Vagina (tissue), 2 donors: Measurements from ENCODE around the gene TMEM183A. TPM values are rescaled to one million over a fixed set of nuclear protein-coding genes. Genes with fewer than 3 reads are reported as not detected.

Experiments
- DNase-seq, 2 donors: peaks; one replicate each; pipeline ENCODE4 v3.0.0-alpha.2; 2017; ENCODE audit errors: extremely low spot score in 2 of 2
- H3K27ac ChIP-seq: fragments of 200-600 bp; sonication (generic); one replicate; pipeline ENCODE4 v1.5.1; 2019
- H3K27me3 ChIP-seq: fragments of 200-600 bp; sonication (generic); one replicate; pipeline ENCODE4 v1.5.1; 2019
- H3K36me3 ChIP-seq, 2 donors: fragments of 200-600 bp; sonication (generic); one replicate each; pipeline ENCODE4 v1.5.1; 2017 to 2019
- H3K4me1 ChIP-seq: fragments of 200-600 bp; sonication (generic); one replicate; pipeline ENCODE4 v1.5.1; 2019
- H3K4me3 ChIP-seq, 2 donors: fragments of 200-600 bp; sonication (generic); 1 replicate in 1 of 2; 2 replicates in 1 of 2; pipeline ENCODE4 v1.5.1; 2016 to 2019
- H3K9me3 ChIP-seq: fragments of 200-600 bp; sonication (generic); one replicate; pipeline ENCODE4 v1.5.1; 2019
- POLR2A ChIP-seq, 2 donors: fragments of 450-650 bp; IDR thresholded peaks; one replicate each; pipeline ENCODE4 v1.6.1; 2017; ENCODE audit warnings: antibody characterized with exemption in 2 of 2, mild to moderate bottlenecking in 2 of 2, moderate library complexity in 2 of 2
- POLR2AphosphoS5 ChIP-seq, 2 donors: sonication (generic); formaldehyde crosslinking; IDR thresholded peaks; one replicate each; pipeline ENCODE4 v1.9.0; 2017; ENCODE audit warnings: antibody characterized with exemption in 2 of 2, mild to moderate bottlenecking in 2 of 2, low read depth in 1 of 2; ENCODE audit not compliant: insufficient read depth in 1 of 2
- intact Hi-C: fragments of 100-400 bp; cut with DNase I; formaldehyde crosslinking; loops from one replicate; pipeline ENCODE4 v1.15.1; 2023
- total RNA-seq: library from RNA; depleted of rRNA; stranded (reverse); fragments of >200 nt; gene quantifications from one replicate; pipeline ENCODE4 v1.2.3, GENCODE V29; 2016
- TF ChIP-seq, protein P1 (sequence below), 3 experiments: fragments of 450-650 bp in 2 of 3; fragments of 200-600 bp in 1 of 3; sonication (generic) in 1 of 3; IDR thresholded peaks; one replicate each; pipeline ENCODE4 v1.5.1; 2017 to 2019; ENCODE audit warnings: antibody characterized with exemption in 3 of 3, mild to moderate bottlenecking in 2 of 3, moderate library complexity in 2 of 3

TMEM183A gene
- total RNA-seq, 1 donor from 2014 or later = 73.2 TPM

DNA sequence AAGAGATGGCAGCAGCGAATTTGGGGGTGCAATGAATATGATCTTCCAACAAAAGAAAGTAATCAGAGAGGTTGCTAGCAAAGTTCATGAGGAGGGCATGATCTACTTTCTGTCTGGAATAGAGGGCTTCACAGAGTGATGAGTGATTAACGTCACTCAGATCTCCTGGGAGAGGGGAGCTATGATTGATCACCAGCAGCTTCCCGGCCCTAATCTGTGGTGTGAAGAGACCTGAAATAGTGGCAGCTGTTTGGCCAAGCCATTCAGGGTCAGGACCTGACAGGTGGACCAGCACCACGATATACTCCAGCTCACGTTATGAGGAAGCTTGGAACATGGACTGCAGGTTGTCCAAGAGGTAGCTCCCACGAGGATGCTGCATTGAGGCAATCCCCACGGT lies 19.9 kb upstream of the TMEM183A start:
- no peaks in the 10 kb centered on the region for H3K9me3 ChIP-seq
- no peaks in the 10 kb centered on the region for H3K4me1 ChIP-seq
- no peak overlapping the region for H3K4me3 ChIP-seq
- H3K36me3 ChIP-seq = no peaks in the 10 kb centered on the region
- no peaks in the 10 kb centered on the region for H3K27me3 ChIP-seq
- TF ChIP-seq POLR2A (IDR thresholded peaks at IDR 0.05) = no peak
- TF ChIP-seq, protein P1, sequence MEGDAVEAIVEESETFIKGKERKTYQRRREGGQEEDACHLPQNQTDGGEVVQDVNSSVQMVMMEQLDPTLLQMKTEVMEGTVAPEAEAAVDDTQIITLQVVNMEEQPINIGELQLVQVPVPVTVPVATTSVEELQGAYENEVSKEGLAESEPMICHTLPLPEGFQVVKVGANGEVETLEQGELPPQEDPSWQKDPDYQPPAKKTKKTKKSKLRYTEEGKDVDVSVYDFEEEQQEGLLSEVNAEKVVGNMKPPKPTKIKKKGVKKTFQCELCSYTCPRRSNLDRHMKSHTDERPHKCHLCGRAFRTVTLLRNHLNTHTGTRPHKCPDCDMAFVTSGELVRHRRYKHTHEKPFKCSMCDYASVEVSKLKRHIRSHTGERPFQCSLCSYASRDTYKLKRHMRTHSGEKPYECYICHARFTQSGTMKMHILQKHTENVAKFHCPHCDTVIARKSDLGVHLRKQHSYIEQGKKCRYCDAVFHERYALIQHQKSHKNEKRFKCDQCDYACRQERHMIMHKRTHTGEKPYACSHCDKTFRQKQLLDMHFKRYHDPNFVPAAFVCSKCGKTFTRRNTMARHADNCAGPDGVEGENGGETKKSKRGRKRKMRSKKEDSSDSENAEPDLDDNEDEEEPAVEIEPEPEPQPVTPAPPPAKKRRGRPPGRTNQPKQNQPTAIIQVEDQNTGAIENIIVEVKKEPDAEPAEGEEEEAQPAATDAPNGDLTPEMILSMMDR (IDR thresholded peaks at IDR 0.05) = no peak
- no peak for TF ChIP-seq POLR2AphosphoS5 (IDR thresholded peaks at IDR 0.05; ENCODE audit: insufficient read depth in 1 of 2, low read depth in 1 of 2)
- no peak for DNase-seq
- H3K27ac ChIP-seq = no peak overlapping the region
- intact Hi-C loops = no loop called here

DNA sequence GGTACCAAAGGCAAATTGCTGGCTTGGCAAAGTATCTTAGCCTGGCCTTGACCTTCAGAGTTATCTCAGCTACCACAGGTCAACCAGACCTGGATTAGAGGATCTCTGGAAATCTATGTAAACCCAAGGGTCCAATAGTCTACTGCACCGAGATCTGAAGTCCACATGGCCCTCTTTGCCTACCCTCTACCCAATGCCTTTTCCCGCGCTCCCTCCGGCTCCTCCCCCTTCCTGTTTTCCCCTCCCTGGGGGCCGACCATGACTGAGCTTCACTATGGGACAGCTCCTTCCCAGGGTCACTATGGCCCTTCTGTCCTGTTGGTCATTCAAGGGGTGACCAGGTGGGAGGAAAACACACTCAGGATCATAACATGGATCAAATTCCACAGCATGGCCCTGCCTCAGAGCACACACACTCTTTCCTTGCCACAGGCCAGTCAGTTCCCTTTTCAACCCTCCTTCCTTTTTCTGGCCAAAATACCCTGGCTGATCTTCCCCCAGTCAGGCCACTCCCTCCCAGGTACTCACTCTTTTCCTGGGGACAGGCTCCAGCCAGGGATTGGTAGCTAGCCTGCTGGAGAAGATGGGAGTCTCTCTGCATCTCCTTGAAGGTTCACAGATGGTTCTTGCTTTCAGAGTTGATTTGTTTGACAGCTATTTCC lies 19.1 kb upstream of the TMEM183A start:
- Histone ChIP-seq H3K9me3 (no peaks in the 10 kb centered on the region), H3K27me3 (no peaks in the 10 kb centered on the region), H3K4me3 (no peak overlapping the region), H3K36me3 (no peaks in the 10 kb centered on the region), H3K27ac (no peak overlapping the region), H3K4me1 (no peaks in the 10 kb centered on the region)
- DNase-seq = no peak
- TF ChIP-seq POLR2A (IDR thresholded peaks at IDR 0.05) = no peak
- no peak for TF ChIP-seq POLR2AphosphoS5 (IDR thresholded peaks at IDR 0.05; ENCODE audit: insufficient read depth in 1 of 2, low read depth in 1 of 2)
- TF ChIP-seq, protein P1 (IDR thresholded peaks at IDR 0.05) = no peak
- intact Hi-C loops = no loop called here

DNA sequence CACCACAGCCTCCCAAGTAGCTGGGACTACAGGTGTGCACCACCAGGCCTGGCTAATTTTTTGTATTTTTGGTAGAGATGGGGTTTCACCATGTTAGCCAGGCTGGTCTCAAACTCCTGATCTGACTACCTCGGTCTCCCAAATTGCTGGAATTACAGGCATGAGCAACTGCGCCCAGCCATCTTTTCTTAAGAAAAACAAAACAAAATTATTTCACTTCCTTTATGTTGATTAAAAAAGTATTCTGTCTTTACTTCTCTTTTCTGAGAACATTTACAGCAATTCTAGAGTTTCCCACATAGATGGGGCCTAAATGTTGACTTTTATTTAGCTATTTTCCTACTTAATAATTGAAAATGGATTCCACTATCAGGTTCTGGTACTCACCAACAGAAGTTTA lies 17.3 kb upstream of the TMEM183A start:
- H3K4me3 ChIP-seq = no peak overlapping the region
- H3K36me3 ChIP-seq = no peaks in the 10 kb centered on the region
- TF ChIP-seq POLR2A (IDR thresholded peaks at IDR 0.05) = no peak
- no peak for TF ChIP-seq POLR2AphosphoS5 (IDR thresholded peaks at IDR 0.05; ENCODE audit: insufficient read depth in 1 of 2, low read depth in 1 of 2)
- TF ChIP-seq, protein P1 (IDR thresholded peaks at IDR 0.05) = no peak
- H3K4me1 ChIP-seq = no peaks in the 10 kb centered on the region
- H3K9me3 ChIP-seq = no peaks in the 10 kb centered on the region
- no peaks in the 10 kb centered on the region for H3K27me3 ChIP-seq
- no peak for DNase-seq
- no peak overlapping the region for H3K27ac ChIP-seq
- intact Hi-C loops = no loop called here

DNA sequence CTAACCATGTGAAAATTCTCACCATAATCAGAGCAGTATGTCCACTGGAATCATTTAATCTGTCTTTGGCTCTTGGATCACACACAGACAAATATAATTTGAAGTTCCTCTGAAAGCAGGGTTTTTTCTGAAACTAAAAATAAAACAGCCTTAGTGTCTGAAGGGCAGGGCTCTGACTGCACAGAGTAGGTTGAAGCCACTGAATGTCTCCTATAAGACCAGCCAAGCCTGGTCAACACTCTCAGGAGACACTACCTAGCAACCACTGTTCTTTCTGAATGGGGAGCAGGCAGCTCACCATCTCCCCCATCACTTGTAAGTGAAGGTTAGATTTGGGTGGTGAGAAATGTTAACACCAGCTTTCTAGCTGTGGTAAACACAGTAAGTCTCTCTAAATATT lies 16.1 kb upstream of the TMEM183A start:
- Histone ChIP-seq H3K27ac (no peak overlapping the region), H3K4me1 (no peaks in the 10 kb centered on the region), H3K4me3 (no peak overlapping the region), H3K36me3 (no peaks in the 10 kb centered on the region), H3K27me3 (no peaks in the 10 kb centered on the region), H3K9me3 (no peaks in the 10 kb centered on the region)
- TF ChIP-seq POLR2AphosphoS5 (IDR thresholded peaks at IDR 0.05; ENCODE audit: insufficient read depth in 1 of 2, low read depth in 1 of 2) = no peak
- no peak for TF ChIP-seq POLR2A (IDR thresholded peaks at IDR 0.05)
- intact Hi-C loops = no loop called here
- DNase-seq = no peak

- Histone ChIP-seq H3K9me3 (no peaks in the 10 kb centered on the region), H3K4me3 (no peak overlapping the region), H3K27ac (no peak overlapping the region), H3K27me3 (no peaks in the 10 kb centered on the region), H3K36me3 (no peaks in the 10 kb centered on the region), H3K4me1 (no peaks in the 10 kb centered on the region)
- TF ChIP-seq, protein P1 (IDR thresholded peaks at IDR 0.05) = no peak
- no peak for TF ChIP-seq POLR2AphosphoS5 (IDR thresholded peaks at IDR 0.05; ENCODE audit: insufficient read depth in 1 of 2, low read depth in 1 of 2)
- TF ChIP-seq POLR2A (IDR thresholded peaks at IDR 0.05) = no peak
- intact Hi-C loops = no loop called here
- no peak for DNase-seq
These were observed 12.4 kb upstream of the TMEM183A start for GRCh38 chr1:202994756-202995155.
